Measurements from ENCODE around the gene TMEM239.
A peak's percentile ranks its signal among the peaks of the same experiment; 100 is the strongest.
"Not testable (repeated sequence)": the region's sequence is repeated elsewhere in the genome, so short reads cannot be mapped to it uniquely, and the experiment has no call there.

Gene TMEM239

DNA sequence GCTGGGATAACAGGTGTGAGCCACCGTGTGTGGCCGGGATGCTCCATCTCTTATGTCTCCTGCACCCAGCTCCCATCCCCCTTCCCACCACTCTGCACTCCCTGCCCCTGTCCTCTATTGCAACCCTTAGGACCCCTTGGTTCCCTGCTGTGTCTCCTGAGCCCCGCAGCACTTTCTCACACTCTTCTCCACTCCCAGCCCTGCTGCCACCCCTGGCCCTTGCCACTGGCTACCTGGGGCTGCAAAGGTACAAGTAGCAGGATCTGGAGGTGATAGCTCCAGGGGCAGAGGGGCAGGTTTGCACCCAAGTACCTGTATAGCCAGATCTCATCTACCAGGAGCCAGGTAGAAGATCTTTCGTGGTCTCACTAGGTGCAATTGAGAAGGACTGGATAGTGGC is 9.1 kb upstream of the TMEM239 start:
- Mint-ChIP-seq H3K4me1 (ENCODE audit: low read depth) (no peaks in the 10 kb centered on the region), H3K27me3 (peaks cover 51% of the 10 kb centered on the region), H3K9me3 (no peaks in the 10 kb centered on the region), H3K27ac (no peak overlapping the region), H3K36me3 (ENCODE audit: low read depth) (no peaks in the 10 kb centered on the region), H3K4me3 (no peak overlapping the region)

DNA sequence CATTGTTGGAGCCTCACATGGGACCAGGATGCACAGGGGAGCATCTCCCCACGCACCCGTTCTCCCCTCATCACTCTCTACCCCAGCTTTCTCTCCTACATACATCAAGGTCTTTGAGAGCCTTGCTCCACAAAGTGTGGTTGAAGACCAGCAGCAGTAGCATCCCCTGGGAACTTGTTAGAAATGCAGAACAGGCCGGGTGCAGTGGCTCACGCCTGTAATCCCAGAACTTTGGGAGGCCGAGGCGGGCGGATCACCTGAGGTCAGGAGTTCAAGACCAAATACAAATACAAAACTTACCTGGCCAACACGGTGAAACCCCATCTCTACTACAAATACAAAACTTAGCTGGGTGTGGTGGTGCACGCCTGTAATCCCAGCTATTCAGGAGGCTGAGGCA is 8.2 kb upstream of the TMEM239 start:
- not testable (repeated sequence) for H3K9me3 Mint-ChIP-seq; H3K27ac Mint-ChIP-seq; H3K4me1 Mint-ChIP-seq (ENCODE audit: low read depth); H3K36me3 Mint-ChIP-seq (ENCODE audit: low read depth); H3K4me3 Mint-ChIP-seq
- H3K27me3 Mint-ChIP-seq: peaks cover 50% of the 10 kb centered on the region

DNA sequence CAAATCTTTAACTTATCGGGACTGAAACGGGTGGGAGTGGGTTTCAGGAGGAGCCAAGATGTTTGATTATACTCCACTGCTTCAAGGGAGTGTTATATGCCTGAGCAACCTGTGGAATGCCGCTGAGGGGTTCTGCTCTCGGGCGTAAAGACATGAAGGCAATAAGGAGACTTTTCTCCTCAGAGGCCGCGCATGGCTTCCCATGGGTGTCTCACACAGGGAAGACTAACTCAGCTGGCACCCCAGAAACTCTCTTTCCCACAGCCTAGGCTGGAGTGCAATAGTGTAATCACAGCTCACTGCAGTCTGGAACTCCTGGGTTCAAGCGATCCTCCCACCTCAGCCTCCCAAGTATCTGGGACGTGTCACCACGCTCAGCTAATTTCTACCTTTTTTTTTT is 6.5 kb upstream of the TMEM239 start:
- H3K36me3 Mint-ChIP-seq (ENCODE audit: low read depth): no peaks in the 10 kb centered on the region
- H3K27ac Mint-ChIP-seq: no peak overlapping the region
- peaks cover 49% of the 10 kb centered on the region for H3K27me3 Mint-ChIP-seq
- peaks cover 5% of the 10 kb centered on the region for H3K9me3 Mint-ChIP-seq
- H3K4me1 Mint-ChIP-seq (ENCODE audit: low read depth): no peaks in the 10 kb centered on the region
- no peak overlapping the region for H3K4me3 Mint-ChIP-seq

DNA sequence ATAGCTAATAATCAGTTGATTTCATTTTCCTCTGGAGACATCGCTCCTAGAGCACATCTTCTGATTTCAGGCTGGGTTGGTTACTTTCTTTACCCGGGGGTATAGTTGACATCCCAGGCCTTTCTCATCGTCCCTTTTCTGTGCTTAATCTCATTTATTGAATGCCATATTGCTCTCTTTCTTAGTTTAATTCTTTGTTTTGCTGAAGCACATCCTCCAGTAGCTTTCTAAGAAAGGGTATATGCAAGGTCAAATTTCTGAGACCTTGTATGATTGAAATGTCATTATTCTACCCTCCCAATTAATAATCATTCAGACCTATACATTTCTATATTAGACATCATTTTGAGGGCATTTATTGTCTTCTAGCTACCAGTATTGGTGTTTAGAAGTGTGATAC is 4.0 kb upstream of the TMEM239 start:
- Mint-ChIP-seq H3K4me1 (ENCODE audit: low read depth) (no peaks in the 10 kb centered on the region), H3K27ac (no peak overlapping the region), H3K36me3 (ENCODE audit: low read depth) (no peaks in the 10 kb centered on the region), H3K4me3 (no peak overlapping the region), H3K27me3 (peaks cover 39% of the 10 kb centered on the region), H3K9me3 (peaks cover 5% of the 10 kb centered on the region)

DNA sequence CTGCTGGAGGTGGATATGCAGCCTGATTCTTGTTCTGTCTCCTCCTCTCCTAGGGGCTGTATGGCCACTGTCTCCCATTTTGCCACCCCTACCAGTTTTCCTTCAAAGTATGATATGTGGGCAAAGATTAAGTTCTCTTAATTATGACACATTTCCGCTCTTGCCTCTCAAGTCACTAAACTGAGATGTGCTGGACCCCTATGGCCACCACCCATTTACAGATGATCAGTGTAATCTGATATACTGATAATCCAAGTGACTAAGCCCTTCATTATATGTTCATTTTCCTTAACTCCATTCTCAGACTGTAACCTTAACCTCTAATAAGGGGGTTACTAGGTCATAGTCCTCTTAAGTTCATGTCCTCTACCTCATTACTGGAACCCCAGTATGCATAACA is 2.1 kb upstream of the TMEM239 start:
- peaks cover 5% of the 10 kb centered on the region for H3K9me3 Mint-ChIP-seq
- peaks cover 37% of the 10 kb centered on the region for H3K27me3 Mint-ChIP-seq
- H3K27ac Mint-ChIP-seq: no peak overlapping the region
- H3K36me3 Mint-ChIP-seq (ENCODE audit: low read depth): no peaks in the 10 kb centered on the region
- H3K4me1 Mint-ChIP-seq (ENCODE audit: low read depth): no peaks in the 10 kb centered on the region
- H3K4me3 Mint-ChIP-seq: no peak overlapping the region

DNA sequence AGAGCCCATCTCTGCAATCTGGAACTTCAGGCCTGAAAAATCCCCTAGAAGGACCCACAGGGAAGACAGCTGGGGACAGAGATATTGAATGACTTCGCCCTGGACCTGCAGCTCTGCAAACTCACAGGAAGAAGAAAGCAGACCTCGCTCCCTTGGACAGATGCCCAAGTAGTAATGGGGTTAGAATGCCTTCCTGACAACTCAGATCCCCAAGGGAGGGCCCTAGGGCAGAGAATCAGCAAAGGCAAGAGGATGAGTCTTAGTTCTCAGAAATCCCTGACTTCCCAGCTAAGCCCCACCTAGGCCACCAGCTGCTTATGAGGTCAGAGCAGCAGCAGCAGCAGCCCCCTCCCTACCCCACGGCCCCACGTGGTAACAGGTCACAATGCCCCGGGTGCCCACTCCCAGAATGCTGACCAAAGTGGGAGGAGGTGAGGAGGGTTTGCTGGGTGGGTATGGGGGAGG is 1.5 kb upstream of the TMEM239 start, which contains the start of gene C20orf141:
C20orf141 (plus strand) TSS at position 401 of the 465 bp plus-strand sequence. CDS start 198 bp downstream, outside the sequence.
- Mint-ChIP-seq H3K9me3 (peaks cover 5% of the 10 kb centered on the region), H3K27me3 (peaks cover 36% of the 10 kb centered on the region), H3K27ac (no peak within 1 kb of the TSS), H3K36me3 (ENCODE audit: low read depth) (no peaks in the 10 kb centered on the region), H3K4me1 (ENCODE audit: low read depth) (no peaks in the 10 kb centered on the region), H3K4me3 (no peak within 1 kb of the TSS)

GRCh38 chr20:2815242-2815900 is 793 bp upstream of the TMEM239 start:
- Mint-ChIP-seq H3K4me3 (no peak overlapping the region), H3K27me3 (peaks cover 44% of the 10 kb centered on the region), H3K36me3 (ENCODE audit: low read depth) (no peaks in the 10 kb centered on the region), H3K9me3 (peaks cover 5% of the 10 kb centered on the region), H3K27ac (no peak overlapping the region), H3K4me1 (ENCODE audit: low read depth) (peaks cover 5% of the 10 kb centered on the region)

DNA sequence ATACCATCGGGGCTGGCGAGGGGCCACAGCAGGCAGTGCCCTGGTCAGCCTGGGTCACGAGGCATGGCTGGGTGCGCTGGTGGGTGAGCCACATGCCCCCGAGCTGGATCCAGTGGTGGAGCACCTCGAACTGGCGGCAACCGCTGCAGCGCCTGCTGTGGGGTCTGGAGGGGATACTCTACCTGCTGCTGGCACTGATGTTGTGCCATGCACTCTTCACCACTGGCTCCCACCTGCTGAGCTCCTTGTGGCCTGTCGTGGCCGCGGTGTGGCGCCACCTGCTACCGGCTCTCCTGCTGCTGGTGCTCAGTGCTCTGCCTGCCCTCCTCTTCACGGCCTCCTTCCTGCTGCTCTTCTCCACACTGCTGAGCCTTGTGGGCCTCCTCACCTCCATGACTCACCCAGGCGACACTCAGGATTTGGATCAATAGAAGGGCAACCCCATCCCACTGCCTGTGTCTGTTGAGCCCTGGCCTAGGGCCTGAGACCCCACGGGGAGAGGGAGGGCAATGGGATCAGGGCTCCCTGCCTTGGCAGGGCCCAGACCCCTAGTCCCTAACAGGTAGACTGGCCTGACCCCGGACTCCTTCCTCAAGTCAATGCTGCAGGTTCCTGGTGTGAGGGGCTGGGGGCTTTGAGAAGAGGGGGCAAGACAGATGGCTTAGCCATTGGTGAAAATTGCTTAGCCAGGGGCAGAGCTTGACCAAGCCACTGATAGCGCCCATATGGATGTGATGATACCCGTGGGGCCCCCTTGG is 598 bp downstream of the TMEM239 start:
- Mint-ChIP-seq H3K9me3 (peaks cover 5% of the 10 kb centered on the region), H3K27ac (no peak overlapping the region), H3K4me1 (ENCODE audit: low read depth) (peaks cover 9% of the 10 kb centered on the region), H3K4me3 (no peak overlapping the region), H3K27me3 (peaks cover 39% of the 10 kb centered on the region), H3K36me3 (ENCODE audit: low read depth) (no peaks in the 10 kb centered on the region)

- Mint-ChIP-seq H3K27ac (no peak overlapping the region), H3K4me3 (no peak overlapping the region)
Measured at GRCh38 chr20:2817341-2817726, 1.2 kb downstream of the TMEM239 start.

GRCh38 chr20:2817891-2818595 is 1.9 kb downstream of the TMEM239 start:
- H3K27me3 Mint-ChIP-seq: peaks cover 32% of the 10 kb centered on the region
- H3K36me3 Mint-ChIP-seq (ENCODE audit: low read depth): no peaks in the 10 kb centered on the region
- peaks cover 14% of the 10 kb centered on the region for H3K4me1 Mint-ChIP-seq (ENCODE audit: low read depth)
- H3K9me3 Mint-ChIP-seq: no peaks in the 10 kb centered on the region
- H3K4me3 Mint-ChIP-seq: no peak overlapping the region
- H3K27ac Mint-ChIP-seq: no peak overlapping the region

More at GRCh38 chr20:2817341-2817726, 1.2 kb downstream of the TMEM239 start:
- peaks cover 36% of the 10 kb centered on the region for H3K27me3 Mint-ChIP-seq
- H3K9me3 Mint-ChIP-seq: peaks cover 3% of the 10 kb centered on the region
- H3K4me1 Mint-ChIP-seq (ENCODE audit: low read depth): peaks cover 14% of the 10 kb centered on the region
- H3K36me3 Mint-ChIP-seq (ENCODE audit: low read depth): no peaks in the 10 kb centered on the region

- no peak overlapping the region for H3K4me3 Mint-ChIP-seq
- H3K27ac Mint-ChIP-seq: no peak overlapping the region
- no peaks in the 10 kb centered on the region for H3K9me3 Mint-ChIP-seq
- no peaks in the 10 kb centered on the region for H3K36me3 Mint-ChIP-seq (ENCODE audit: low read depth)
- peaks cover 14% of the 10 kb centered on the region for H3K4me1 Mint-ChIP-seq (ENCODE audit: low read depth)
- H3K27me3 Mint-ChIP-seq: peaks cover 21% of the 10 kb centered on the region
Measured at GRCh38 chr20:2820084-2820895, 4.1 kb downstream of the TMEM239 start.

- H3K27ac Mint-ChIP-seq: peak overlapping the region; percentile 33
- peaks cover 21% of the 10 kb centered on the region for H3K4me1 Mint-ChIP-seq (ENCODE audit: low read depth)
- no peaks in the 10 kb centered on the region for H3K36me3 Mint-ChIP-seq (ENCODE audit: low read depth)
- H3K9me3 Mint-ChIP-seq: no peaks in the 10 kb centered on the region
- peaks cover 24% of the 10 kb centered on the region for H3K27me3 Mint-ChIP-seq
- H3K4me3 Mint-ChIP-seq: peak overlapping the region; percentile 26
Measured at GRCh38 chr20:2820896-2821869, 5.0 kb downstream of the TMEM239 start.

DNA sequence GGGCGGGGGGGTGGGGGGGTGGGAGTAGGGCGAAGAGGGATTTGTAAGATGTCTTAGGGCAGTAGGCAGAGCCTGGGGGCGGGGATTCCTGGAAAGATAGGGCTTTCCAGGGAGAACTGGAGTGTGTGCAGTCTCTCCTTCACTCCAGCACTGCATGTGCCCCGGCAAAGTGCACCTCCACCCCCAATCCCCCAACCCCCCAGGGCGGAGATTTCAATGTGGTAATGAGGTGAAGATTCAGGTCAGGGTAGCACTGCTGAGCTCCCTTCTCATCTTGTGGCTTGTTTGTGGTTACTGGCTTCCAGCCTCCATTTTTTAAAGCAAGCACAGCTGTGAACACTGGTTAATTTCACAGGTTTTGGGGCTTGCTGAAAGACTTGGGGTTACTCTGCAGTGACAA is 5.9 kb downstream of the TMEM239 start:
- H3K27ac Mint-ChIP-seq: peak overlapping the region; percentile 31
- H3K9me3 Mint-ChIP-seq: no peaks in the 10 kb centered on the region
- H3K36me3 Mint-ChIP-seq (ENCODE audit: low read depth): no peaks in the 10 kb centered on the region
- H3K4me1 Mint-ChIP-seq (ENCODE audit: low read depth): peaks cover 26% of the 10 kb centered on the region
- peak overlapping the region; percentile 13 for H3K4me3 Mint-ChIP-seq
- H3K27me3 Mint-ChIP-seq: peaks cover 30% of the 10 kb centered on the region

Data from stimulated activated naive CD8-positive, alpha-beta T cell treated with anti-CD3 and anti-CD28 coated beads, Interleukin-15, Interleukin-2, amounts not matched to agents 100 ng/mL and 50 ng/mL, for 24 hours (primary cell).